GM12874 (cell line): Measurements from ENCODE around the gene SLC6A4.

ENCODE experiments used
- TF ChIP-seq, protein P1 (sequence below): IDR thresholded peaks from 2 replicates; pipeline ENCODE4 v1.5.1; 2011; ENCODE audit warnings: low read depth, mild to moderate bottlenecking, control low read depth, low read length, moderate library complexity; ENCODE audit not compliant: insufficient read depth

Gene SLC6A4

DNA sequence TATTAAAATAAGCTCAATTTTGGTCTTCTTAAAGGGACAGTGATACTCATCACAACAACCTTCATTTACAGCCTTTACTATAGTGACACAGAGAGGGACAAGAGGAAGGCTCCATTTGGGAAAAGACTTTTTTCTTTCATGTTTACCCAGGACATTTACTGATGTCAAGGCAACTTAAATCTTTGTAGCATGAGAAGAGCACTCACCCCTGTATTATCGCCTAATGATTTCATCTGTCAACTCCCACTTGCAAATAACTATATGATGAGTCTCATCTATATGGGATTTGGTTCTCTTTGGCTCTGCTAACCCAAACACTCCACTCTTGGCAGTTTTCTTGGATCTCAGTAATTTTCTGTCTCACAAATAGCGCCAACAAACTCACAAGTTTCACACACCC is 32.1 kb upstream of the SLC6A4 start:
- TF ChIP-seq, protein P1, sequence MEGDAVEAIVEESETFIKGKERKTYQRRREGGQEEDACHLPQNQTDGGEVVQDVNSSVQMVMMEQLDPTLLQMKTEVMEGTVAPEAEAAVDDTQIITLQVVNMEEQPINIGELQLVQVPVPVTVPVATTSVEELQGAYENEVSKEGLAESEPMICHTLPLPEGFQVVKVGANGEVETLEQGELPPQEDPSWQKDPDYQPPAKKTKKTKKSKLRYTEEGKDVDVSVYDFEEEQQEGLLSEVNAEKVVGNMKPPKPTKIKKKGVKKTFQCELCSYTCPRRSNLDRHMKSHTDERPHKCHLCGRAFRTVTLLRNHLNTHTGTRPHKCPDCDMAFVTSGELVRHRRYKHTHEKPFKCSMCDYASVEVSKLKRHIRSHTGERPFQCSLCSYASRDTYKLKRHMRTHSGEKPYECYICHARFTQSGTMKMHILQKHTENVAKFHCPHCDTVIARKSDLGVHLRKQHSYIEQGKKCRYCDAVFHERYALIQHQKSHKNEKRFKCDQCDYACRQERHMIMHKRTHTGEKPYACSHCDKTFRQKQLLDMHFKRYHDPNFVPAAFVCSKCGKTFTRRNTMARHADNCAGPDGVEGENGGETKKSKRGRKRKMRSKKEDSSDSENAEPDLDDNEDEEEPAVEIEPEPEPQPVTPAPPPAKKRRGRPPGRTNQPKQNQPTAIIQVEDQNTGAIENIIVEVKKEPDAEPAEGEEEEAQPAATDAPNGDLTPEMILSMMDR = no peak

DNA sequence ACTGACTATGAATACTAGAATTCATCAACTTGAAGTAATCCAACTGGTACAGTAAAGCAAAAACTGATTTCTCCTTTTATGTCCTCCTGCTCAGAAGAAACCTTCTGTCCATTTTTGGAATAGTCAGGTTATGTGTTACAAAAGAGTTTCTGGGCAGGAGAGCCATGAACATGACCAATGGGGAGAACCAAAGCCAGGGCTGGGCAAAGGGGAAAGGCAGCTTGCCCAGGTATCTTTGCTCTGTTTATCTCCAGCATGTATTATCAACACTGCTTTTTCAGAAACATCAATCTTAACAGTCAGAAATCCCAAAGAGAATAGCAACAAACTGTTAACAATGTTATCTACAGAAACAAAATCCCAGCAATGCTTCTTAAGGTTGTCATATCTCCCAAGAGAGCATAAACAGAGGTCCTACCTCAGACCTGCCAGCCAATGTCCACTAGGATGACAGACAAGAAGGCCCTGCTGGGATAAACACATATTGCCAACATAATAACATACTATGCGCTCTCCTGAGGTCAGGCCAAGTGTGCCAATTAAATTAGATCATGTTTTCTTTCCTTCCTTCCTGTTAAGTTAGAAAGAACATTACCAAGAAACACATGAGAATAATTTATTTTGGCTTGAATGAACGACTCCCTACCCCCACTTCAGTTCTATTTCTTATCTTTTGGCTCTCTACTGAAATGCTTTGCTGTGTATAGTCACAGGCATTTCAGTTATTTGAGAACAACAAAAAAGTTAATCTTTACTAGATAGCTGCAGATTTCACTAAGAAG is 28.2 kb upstream of the SLC6A4 start:
- TF ChIP-seq, protein P1 = no peak

DNA sequence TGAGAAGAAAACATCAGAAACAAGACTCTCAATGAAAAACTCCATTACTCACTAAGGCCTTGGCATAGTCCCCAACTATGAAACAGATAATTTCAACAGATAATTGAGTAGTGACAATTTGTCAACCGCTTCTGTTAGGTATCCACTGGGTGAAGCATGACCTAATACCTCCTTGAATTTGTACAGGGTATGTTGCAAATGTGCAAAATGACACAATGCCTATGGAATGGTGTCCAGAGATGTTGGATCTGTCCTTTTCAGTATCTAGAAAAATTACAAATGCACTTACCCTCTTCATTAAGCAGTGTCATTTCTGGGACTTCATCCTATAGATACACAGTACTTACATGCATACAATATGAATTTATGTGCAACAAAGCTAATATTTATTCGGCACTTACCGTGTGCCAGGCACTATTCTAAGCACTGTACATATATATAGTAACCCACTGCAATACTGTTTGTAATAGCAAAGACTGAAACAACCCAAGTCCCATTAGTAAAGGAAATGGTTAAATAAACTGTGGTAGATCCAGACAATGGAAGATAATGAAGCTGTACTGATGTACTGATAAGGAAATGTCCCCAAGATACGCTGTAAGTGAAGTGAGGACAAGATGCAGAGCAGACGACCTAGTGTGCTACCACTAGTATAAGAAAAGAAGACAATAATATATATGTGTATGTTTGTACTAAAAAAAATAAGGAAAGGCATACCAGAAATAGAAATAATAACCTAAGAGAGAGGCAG is 21.4 kb upstream of the SLC6A4 start:
- TF ChIP-seq, protein P1 = no peak

DNA sequence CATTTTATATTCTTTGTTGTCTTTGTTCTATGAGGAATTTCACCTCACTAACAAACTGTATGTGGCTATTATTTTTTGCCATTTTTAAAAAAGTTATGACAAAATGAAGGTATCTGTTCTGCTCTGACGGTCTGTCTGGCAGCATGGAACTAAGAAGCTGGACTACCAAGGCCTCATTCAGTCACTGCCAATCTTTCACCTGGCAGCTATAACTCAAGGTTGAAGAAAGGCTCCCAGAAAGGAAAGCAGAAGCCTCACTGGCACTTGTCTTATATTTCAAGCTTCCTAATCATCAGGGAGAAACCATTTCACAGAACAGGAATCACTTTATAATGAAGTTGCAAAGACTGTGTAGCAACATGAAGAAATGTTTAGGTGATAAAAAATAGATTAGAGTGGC is 18.7 kb upstream of the SLC6A4 start:
- TF ChIP-seq, protein P1 = no peak

DNA sequence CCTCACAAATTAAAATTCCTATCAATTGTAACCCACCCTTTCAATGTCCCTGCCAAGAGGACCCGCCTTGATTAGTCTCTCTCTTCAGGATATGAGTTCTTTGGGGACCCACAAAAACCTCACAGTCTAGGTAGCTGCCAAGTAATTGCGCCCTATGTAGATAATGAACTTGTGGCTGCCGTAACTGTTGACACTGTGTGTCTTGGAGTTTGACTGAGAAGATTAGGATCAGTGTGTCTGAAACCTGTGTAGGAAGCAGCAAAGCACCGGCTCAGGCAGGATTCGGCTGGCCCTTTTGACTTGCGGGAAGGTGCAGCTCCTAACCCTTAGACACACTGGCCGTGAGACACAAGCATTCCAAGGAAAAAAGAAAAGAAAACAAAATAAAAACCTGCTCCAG is 17.8 kb upstream of the SLC6A4 start:
- TF ChIP-seq, protein P1 = no peak

DNA sequence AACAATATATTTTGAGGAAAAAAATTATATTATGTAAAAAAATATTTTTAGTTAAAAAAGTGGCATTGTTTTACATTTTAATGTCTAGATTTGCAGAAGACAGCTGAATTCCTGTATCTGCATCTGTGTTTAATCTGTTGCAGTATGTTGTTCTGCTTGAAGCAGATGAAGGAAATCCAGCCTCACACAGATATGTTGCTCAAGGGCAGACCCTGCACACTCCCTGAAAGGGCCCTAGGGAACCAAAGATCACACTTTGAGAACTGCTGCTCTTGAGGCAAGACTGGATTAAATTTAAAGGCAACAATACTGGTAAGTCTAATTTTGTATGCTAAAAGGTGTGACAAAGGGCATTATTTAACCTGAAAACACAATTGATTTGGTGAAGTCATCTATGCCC is 16.4 kb upstream of the SLC6A4 start:
- TF ChIP-seq, protein P1 = no peak

DNA sequence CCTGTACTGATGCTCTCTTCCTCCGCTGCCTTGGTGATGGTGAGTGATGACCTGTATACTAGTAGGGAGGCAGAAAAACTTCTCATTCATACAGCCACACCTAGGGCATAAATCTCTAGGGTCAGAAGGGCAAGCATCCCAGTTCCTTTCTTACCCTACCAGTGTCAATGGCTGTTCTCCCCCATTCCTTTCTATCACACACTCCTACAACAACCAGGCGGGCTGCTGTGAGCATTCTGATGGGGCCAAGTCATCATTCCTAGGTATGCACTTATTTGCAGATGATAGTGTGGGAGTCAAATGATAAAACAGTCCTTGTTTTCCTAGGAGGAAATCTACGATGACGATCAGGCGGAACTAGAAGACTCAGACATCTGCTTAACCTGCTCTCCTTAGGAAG is 14.0 kb upstream of the SLC6A4 start:
- TF ChIP-seq, protein P1 = no peak
